PC-3 (cell line): ENCODE results near the gene PABPC1L.

Experiments used
- EZH2 ChIP-seq: fragments of 300-600 bp; sonication (generic); IDR thresholded peaks from one replicate; pipeline ENCODE4 v1.6.1; 2017; ENCODE audit warnings: antibody characterized with exemption, mild to moderate bottlenecking, low read length; ENCODE audit not compliant: unreplicated experiment
- EZH2phosphoT487 ChIP-seq: fragments of 300-600 bp; sonication (generic); IDR thresholded peaks from 2 replicates; pipeline ENCODE4 v1.6.1; 2018; ENCODE audit warnings: mild to moderate bottlenecking, antibody characterized with exemption, low read length, borderline replicate concordance
- TF ChIP-seq, protein P1 (sequence below): fragments of 300-600 bp; sonication (generic); conservative IDR thresholded peaks from 2 replicates; pipeline ENCODE4 v1.5.1; 2017; ENCODE audit warnings: antibody characterized with exemption, low read depth, mild to moderate bottlenecking, low read length

DNA sequence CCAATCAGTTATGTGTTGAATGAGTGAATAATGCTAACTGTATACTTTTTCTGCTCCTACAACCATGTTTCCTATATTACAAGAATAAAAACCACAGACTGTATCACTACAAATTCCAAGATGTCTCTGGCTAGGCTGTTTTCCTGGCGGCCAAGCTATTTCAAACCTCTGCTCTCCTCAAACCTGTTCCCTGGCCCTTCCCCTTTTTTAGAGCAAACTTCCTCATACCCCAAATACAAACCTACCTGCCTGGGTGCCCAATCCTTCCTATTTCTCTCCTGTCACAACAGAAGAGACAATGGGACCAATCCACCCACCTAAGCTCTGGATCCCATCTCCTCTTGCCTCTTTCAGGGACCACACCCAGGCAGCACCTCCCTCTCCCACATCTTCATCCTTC lies 42.9 kb downstream of the PABPC1L start:
- TF ChIP-seq EZH2, result no peak
- TF ChIP-seq, protein P1, sequence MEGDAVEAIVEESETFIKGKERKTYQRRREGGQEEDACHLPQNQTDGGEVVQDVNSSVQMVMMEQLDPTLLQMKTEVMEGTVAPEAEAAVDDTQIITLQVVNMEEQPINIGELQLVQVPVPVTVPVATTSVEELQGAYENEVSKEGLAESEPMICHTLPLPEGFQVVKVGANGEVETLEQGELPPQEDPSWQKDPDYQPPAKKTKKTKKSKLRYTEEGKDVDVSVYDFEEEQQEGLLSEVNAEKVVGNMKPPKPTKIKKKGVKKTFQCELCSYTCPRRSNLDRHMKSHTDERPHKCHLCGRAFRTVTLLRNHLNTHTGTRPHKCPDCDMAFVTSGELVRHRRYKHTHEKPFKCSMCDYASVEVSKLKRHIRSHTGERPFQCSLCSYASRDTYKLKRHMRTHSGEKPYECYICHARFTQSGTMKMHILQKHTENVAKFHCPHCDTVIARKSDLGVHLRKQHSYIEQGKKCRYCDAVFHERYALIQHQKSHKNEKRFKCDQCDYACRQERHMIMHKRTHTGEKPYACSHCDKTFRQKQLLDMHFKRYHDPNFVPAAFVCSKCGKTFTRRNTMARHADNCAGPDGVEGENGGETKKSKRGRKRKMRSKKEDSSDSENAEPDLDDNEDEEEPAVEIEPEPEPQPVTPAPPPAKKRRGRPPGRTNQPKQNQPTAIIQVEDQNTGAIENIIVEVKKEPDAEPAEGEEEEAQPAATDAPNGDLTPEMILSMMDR, result no peak
- no peak for TF ChIP-seq EZH2phosphoT487
